ENCODE data around the gene TMEM117.

The TMEM117 gene

GRCh38 chr12:43835656-43836474 is at the start of gene TMEM117:
TSS of gene TMEM117 (plus strand) at chr12:43836081.
- DNase-seq: peak; percentile 52

- peak; percentile 41 for DNase-seq
Observed at GRCh38 chr12:43786899-43787693, 48.8 kb upstream of the TMEM117 start.

GRCh38 chr12:43789941-43790340 is 45.9 kb upstream of the TMEM117 start:
- DNase-seq: peak; percentile 76

- no peak for DNase-seq
Observed at GRCh38 chr12:43795716-43796280, 40.1 kb upstream of the TMEM117 start.

GRCh38 chr12:43797561-43798217 is 38.2 kb upstream of the TMEM117 start:
- no peak for DNase-seq

- DNase-seq: peak; percentile 1
Observed at GRCh38 chr12:43805149-43805859, 30.6 kb upstream of the TMEM117 start.

- DNase-seq: peak; percentile 78
Observed at GRCh38 chr12:43805860-43806736, 29.8 kb upstream of the TMEM117 start, which contains the start of gene TWF1. TSS of gene TWF1 (minus strand) at chr12:43806317. CDS start at chr12:43806245, 72 bp downstream.

GRCh38 chr12:43806737-43807072 is 29.2 kb upstream of the TMEM117 start:
- peak; percentile 4 for DNase-seq

GRCh38 chr12:43807386-43807785 is 28.5 kb upstream of the TMEM117 start:
- DNase-seq: no peak

GRCh38 chr12:43812057-43812456 is 23.8 kb upstream of the TMEM117 start:
- no peak for DNase-seq

GRCh38 chr12:43812926-43813325 is 23.0 kb upstream of the TMEM117 start:
- no peak for DNase-seq

GRCh38 chr12:43815416-43815815 is 20.5 kb upstream of the TMEM117 start:
- no peak for DNase-seq

GRCh38 chr12:43816168-43816567 is 19.7 kb upstream of the TMEM117 start:
- DNase-seq: no peak

GRCh38 chr12:43824207-43824775 is 11.6 kb upstream of the TMEM117 start:
- DNase-seq: no peak

- DNase-seq: peak; percentile 7
Observed at GRCh38 chr12:43826681-43827080, 9.2 kb upstream of the TMEM117 start.

GRCh38 chr12:43827093-43827492 is 8.8 kb upstream of the TMEM117 start:
- DNase-seq: no peak

GRCh38 chr12:43832463-43833168 is 3.3 kb upstream of the TMEM117 start:
- no peak for DNase-seq

GRCh38 chr12:43835264-43835655 is 621 bp upstream of the TMEM117 start:
- DNase-seq: peak; percentile 9

GRCh38 chr12:43836475-43836989 is 651 bp downstream of the TMEM117 start:
- no peak for DNase-seq

GRCh38 chr12:43840338-43840737 is 4.5 kb downstream of the TMEM117 start:
- DNase-seq: no peak

Measured in fibroblast of upper back skin (primary cell).